GM12865 (cell line): Measurements from ENCODE around the gene FIGLA.

ENCODE experiments used
- DNase-seq: peaks from one replicate; pipeline ENCODE4 v3.0.0; 2010; ENCODE audit warnings: low read depth
- H3K4me3 ChIP-seq: 2 replicates; pipeline ENCODE4 v1.5.1; 2011; ENCODE audit warnings: mild to moderate bottlenecking, low read depth, low read length, control low read depth
- TF ChIP-seq, protein P1 (sequence below): IDR thresholded peaks from 2 replicates; pipeline ENCODE4 v1.5.1; 2011; ENCODE audit warnings: low read length, control low read depth, low read depth, inconsistent platforms; ENCODE audit not compliant: insufficient read depth; ENCODE audit errors: missing control alignments

Gene FIGLA

DNA sequence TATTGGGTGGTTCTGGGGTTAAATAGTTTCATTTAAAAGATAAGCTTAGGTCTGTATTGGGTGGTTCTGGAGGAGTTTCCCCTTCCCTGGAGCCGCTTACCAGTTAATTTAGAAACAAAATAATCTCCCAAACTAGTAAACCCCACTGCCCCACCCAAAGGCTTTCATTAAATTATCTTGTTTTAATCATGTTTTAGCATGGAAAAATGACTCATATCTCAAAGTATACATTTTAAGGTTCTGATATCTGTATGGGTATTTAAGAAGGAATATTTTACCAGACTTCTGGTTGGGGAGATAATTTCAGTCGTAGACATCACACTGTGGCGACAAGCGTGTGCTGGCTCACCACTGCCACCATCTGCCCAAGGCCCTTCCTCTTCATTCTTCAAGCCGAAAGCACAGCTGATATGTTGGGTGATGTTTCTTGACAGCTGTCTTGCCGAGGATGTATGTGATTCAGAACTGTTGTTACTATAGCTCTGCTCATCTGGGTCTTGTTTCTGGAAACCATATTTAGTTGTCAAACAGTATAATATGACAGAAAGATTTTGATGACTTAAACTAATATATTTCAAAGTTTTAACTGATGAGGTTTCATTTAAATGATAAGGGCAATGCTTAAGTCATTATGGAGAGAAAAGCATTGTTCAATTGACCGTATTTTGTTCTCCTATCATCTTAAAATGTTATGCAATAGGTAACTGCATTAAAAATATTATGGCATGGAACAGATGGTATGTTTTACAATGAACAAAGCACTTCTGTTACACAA is 5.1 kb downstream of the FIGLA start:
- no peak overlapping the region for H3K4me3 ChIP-seq
- TF ChIP-seq, protein P1, sequence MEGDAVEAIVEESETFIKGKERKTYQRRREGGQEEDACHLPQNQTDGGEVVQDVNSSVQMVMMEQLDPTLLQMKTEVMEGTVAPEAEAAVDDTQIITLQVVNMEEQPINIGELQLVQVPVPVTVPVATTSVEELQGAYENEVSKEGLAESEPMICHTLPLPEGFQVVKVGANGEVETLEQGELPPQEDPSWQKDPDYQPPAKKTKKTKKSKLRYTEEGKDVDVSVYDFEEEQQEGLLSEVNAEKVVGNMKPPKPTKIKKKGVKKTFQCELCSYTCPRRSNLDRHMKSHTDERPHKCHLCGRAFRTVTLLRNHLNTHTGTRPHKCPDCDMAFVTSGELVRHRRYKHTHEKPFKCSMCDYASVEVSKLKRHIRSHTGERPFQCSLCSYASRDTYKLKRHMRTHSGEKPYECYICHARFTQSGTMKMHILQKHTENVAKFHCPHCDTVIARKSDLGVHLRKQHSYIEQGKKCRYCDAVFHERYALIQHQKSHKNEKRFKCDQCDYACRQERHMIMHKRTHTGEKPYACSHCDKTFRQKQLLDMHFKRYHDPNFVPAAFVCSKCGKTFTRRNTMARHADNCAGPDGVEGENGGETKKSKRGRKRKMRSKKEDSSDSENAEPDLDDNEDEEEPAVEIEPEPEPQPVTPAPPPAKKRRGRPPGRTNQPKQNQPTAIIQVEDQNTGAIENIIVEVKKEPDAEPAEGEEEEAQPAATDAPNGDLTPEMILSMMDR, result peak; percentile 48
- DNase-seq, result peak; percentile 44

DNA sequence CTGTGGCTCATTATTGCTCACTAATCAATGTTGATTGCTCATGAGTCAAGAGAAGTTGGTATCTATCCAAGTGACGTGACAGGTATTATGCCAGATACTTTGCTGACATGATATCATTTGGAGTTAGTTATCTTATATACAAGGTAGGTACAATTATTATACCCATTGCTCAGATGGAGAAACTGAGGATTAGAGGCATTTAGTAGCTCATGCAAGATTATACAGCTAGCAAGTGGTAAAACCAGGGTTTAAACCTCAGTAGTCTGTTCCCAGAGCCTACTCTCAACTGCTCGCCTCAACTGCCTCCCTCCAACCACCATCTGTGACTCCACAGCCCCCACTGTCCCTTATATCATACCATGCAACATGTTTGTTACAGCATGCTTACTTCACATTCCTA is 6.1 kb downstream of the FIGLA start:
- TF ChIP-seq, protein P1, result no peak
- DNase-seq, result no peak

DNA sequence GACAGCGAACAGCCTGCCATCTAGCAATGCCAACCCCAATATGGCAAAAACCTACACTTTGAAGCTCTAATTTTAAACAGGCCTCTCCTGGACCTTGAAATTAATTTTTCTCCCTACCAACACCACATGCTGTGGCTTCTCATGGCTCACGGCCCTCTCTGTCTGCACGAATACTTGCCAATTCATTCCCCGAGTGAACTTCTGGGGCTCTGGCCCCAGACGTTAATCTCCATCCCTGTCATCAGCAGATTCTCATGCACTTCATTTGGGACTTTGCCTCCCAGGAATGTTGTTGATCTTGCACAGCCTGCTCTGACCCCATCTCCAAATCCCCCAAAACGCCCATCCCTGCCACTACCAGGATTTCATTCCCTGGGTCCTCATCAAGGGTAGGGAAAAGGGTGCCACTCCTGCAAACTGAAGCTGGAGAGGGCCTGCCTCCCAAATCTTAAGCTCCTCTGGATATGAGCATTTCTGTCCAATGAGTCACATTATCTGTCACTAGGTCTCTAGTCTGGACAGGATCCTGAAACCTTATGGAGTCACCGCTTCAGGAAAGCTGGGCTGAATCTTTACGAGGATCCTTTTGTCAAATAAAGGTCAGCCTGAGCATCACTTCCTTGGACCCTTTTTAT is 10.4 kb downstream of the FIGLA start:
- no peak overlapping the region for H3K4me3 ChIP-seq
- TF ChIP-seq, protein P1, result no peak
- DNase-seq, result no peak

More for the DNA sequence above, 6.1 kb downstream of the FIGLA start:
- no peak overlapping the region for H3K4me3 ChIP-seq

DNA sequence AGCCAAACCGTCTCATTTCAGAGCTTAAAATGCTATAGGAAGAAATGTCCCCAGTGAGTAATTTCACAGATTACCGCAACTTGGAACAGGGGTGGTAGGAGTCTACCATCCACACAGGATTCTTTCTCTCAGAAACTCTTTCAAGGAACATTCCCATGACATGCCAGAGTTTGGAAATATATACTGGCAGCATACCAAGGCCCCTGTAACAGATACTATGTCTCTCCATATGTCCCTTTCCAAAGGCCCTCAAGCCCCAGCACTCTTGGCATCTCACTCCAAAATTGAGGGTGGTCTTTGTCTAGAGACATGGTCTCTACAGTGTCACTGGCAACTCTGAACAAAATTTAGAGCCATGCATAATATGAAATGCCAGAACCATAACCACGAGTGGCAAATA is 11.0 kb downstream of the FIGLA start:
- no peak overlapping the region for H3K4me3 ChIP-seq
- TF ChIP-seq, protein P1, result no peak
- DNase-seq, result no peak

DNA sequence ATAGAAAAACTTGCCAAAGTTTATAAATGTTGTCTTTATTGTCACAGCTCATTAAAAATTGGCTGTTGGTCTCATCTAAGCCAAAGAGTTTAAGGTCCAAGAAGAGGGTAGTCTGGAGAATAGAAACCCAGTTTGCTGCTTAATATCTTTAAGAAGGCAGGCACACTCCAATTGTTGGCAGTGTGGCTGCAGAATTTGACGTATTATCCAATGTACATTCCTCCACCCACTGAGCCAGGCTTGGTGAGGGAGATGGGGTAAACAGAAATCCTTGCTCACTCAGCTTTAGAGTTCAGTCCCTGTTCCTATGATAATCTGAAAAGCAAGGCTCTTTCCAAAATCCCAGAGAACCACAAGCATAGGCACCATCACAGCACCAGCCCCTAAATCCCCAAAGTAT is 11.8 kb downstream of the FIGLA start:
- TF ChIP-seq, protein P1, result no peak
- H3K4me3 ChIP-seq, result no peak overlapping the region
- no peak for DNase-seq

DNA sequence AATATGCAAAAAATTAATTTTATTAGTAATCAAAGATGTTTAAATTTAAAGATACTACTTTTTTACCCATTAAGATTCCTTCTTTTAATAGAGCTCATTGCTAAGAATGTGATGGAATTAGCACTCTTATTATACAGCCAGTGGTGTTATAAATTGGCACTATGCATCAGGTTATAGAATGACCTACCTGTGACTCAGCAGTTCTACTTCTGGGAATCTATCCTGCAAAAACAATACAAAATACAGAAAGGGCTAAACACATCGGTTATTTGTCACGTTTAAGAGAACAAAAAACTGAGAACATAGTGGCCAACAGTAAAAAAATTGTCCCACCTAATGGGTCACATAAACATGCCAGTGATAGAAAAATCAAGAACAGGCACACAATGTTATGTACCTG is 13.0 kb downstream of the FIGLA start:
- TF ChIP-seq, protein P1, result no peak

More for the DNA sequence above, 13.0 kb downstream of the FIGLA start:
- DNase-seq, result no peak
- H3K4me3 ChIP-seq, result no peak overlapping the region
